GM12878 (cell line): ENCODE results near the gene PPT1. TPM values are rescaled to one million over a fixed set of nuclear protein-coding genes. Genes with fewer than 3 reads are reported as not detected.

Experiments used
- ATAC-seq: fragments of 200-7000 bp; cut with Tn5 transposase; 3 replicates; pipeline ENCODE4 v1.9.1; 2020; ENCODE audit warnings: mild to moderate bottlenecking, moderate library complexity
- BruUV-seq: library from RNA; stranded (reverse); fragments of 400-500 nt; replicated peaks from 2 replicates; lab custom pipeline; 2021; lab: Mats Ljungman, UMichigan
- CTCF ChIA-PET: fragments of 300-600 bp; sonication (Branson Sonifier 250); formaldehyde crosslinking; extraction: SDS; loops from one replicate; lab custom pipeline; 2021; ENCODE audit warnings: inconsistent platforms; lab: Yijun Ruan, JAX
- POLR2A ChIA-PET: fragments of 350-600 bp; formaldehyde crosslinking; extraction: SDS; loops from one replicate; lab custom pipeline; 2021; ENCODE audit warnings: inconsistent platforms; lab: Charles Lee
- RAD21 ChIA-PET: fragments of 300-600 bp; sonication (Branson Sonifier 250); formaldehyde crosslinking; loops from one replicate; lab custom pipeline; 2023; ENCODE audit warnings: antibody characterized with exemption; ENCODE audit not compliant: unreplicated experiment; lab: Charles Lee
- SMC1A ChIA-PET: fragments of 300-600 bp; sonication (Branson Sonifier 250); formaldehyde crosslinking; loops from one replicate; lab custom pipeline; 2023; ENCODE audit not compliant: unreplicated experiment, uncharacterized antibody; lab: Charles Lee
- DNase-seq: peaks from one replicate; pipeline ENCODE4 v3.0.0-alpha.2; 2011; ENCODE audit warnings: low read depth, low spot score
- FAIRE-seq: peaks from 3 replicates; lab custom pipeline; 2011; peaks lifted over from hg19 to GRCh38; lab: Jason Lieb, UNC
- H2AFZ ChIP-seq: 2 replicates; pipeline ENCODE4 v1.6.0; 2011; ENCODE audit warnings: low read depth, low read length, control low read depth; ENCODE audit not compliant: control insufficient read depth
- H3K27ac ChIP-seq: 2 replicates; pipeline ENCODE4 v1.5.1; 2011; ENCODE audit warnings: control low read depth; ENCODE audit not compliant: control insufficient read depth, insufficient read depth
- H3K27me3 ChIP-seq, 2 experiments: replicated peaks in 1 of 2; 2 replicates each; pipeline versions ENCODE4 v1.6.0 to v1.6.1; 2011; ENCODE audit warnings: low read length in 1 of 2; ENCODE audit not compliant: control insufficient read depth in 2 of 2, insufficient read depth in 2 of 2
- H3K36me3 ChIP-seq, 2 experiments: 2 replicates each; pipeline ENCODE4 v1.5.1; 2011; ENCODE audit warnings: low read length in 1 of 2; ENCODE audit not compliant: control insufficient read depth in 2 of 2, insufficient read depth in 2 of 2
- H3K4me1 ChIP-seq: 2 replicates; pipeline ENCODE4 v1.6.1; 2011; ENCODE audit warnings: mild to moderate bottlenecking, low read length, moderate library complexity, mixed read lengths; ENCODE audit not compliant: control insufficient read depth, insufficient read depth
- H3K4me2 ChIP-seq: 2 replicates; pipeline ENCODE4 v1.6.0; 2011; ENCODE audit warnings: control low read depth; ENCODE audit not compliant: control insufficient read depth, insufficient read depth
- H3K4me3 ChIP-seq: fragments of 200-600 bp; sonication (generic); 2 replicates; pipeline ENCODE4 v1.5.1; 2016
- H3K79me2 ChIP-seq: 2 replicates; pipeline ENCODE4 v1.6.0; 2011; ENCODE audit warnings: low read length; ENCODE audit not compliant: control insufficient read depth, insufficient read depth
- H3K9ac ChIP-seq: 2 replicates; pipeline ENCODE4 v1.8.0; 2011; ENCODE audit warnings: low read length, control low read depth, mixed read lengths; ENCODE audit not compliant: control insufficient read depth, insufficient read depth
- H3K9me3 ChIP-seq: replicated peaks from 3 replicates; pipeline ENCODE4 v1.5.1; 2011; ENCODE audit warnings: mild to moderate bottlenecking, low read length; ENCODE audit not compliant: control insufficient read depth, insufficient read depth
- H4K20me1 ChIP-seq: 2 replicates; pipeline ENCODE4 v1.6.0; 2011; ENCODE audit not compliant: control insufficient read depth, insufficient read depth
- ASH2L ChIP-seq: fragments of 300-600, 200-600 bp; sonication (generic); IDR thresholded peaks from 2 replicates; pipeline ENCODE4 v1.6.1; 2017; ENCODE audit warnings: low read depth, mild to moderate bottlenecking, borderline replicate concordance
- BHLHE40 ChIP-seq, 2 experiments: fragments of 450-650 bp in 1 of 2; IDR thresholded peaks; 2 replicates each; pipeline ENCODE4 v1.6.1; 2011 to 2017; ENCODE audit warnings: low read depth in 2 of 2, borderline replicate concordance in 1 of 2, improper control_type of control experiment in 1 of 2, low read length in 1 of 2, mild to moderate bottlenecking in 1 of 2
- CBX5 ChIP-seq: sonication (generic); IDR thresholded peaks from 2 replicates; pipeline ENCODE4 v1.6.1; 2016; ENCODE audit warnings: low read depth, moderate library complexity, mild to moderate bottlenecking, inconsistent platforms
- EED ChIP-seq: sonication (generic); IDR thresholded peaks from 2 replicates; pipeline ENCODE4 v1.6.1; 2016; ENCODE audit warnings: antibody characterized with exemption, low read depth
- KDM1A ChIP-seq: fragments of 200-600 bp; sonication (generic); IDR thresholded peaks from 2 replicates; pipeline ENCODE4 v1.6.1; 2016; ENCODE audit warnings: borderline replicate concordance
- NBN ChIP-seq: fragments of 450-650 bp; IDR thresholded peaks from 2 replicates; pipeline ENCODE4 v1.6.1; 2016
- POLR2A ChIP-seq: IDR thresholded peaks from 2 replicates; pipeline ENCODE4 v1.6.1; 2011; ENCODE audit warnings: low read depth, mild to moderate bottlenecking, low read length
- POLR2AphosphoS2 ChIP-seq: IDR thresholded peaks from 2 replicates; pipeline ENCODE4 v1.6.1; 2011; ENCODE audit warnings: low read depth, mild to moderate bottlenecking, low read length, improper control_type of control experiment, moderate library complexity
- RBBP5 ChIP-seq: fragments of 200-600 bp; sonication (generic); conservative IDR thresholded peaks from 2 replicates; pipeline ENCODE4 v1.6.1; 2016
- SIX5 ChIP-seq: IDR thresholded peaks from 2 replicates; pipeline ENCODE4 v1.6.1; 2011; ENCODE audit warnings: mild to moderate bottlenecking, low read depth, low read length, moderate library complexity; ENCODE audit not compliant: severe bottlenecking
- SMAD1 ChIP-seq: fragments of 450-650 bp; IDR thresholded peaks from 2 replicates; pipeline ENCODE4 v1.6.1; 2018; ENCODE audit warnings: mild to moderate bottlenecking, low read depth; ENCODE audit not compliant: partially characterized antibody
- SMC3 ChIP-seq: IDR thresholded peaks from 2 replicates; pipeline ENCODE4 v1.6.1; 2011; ENCODE audit warnings: low read length, improper control_type of control experiment, borderline replicate concordance
- SPI1 ChIP-seq: IDR thresholded peaks from 2 replicates; pipeline ENCODE4 v1.6.1; 2011; ENCODE audit warnings: low read depth, mild to moderate bottlenecking, low read length, moderate library complexity, borderline replicate concordance; ENCODE audit not compliant: insufficient read depth
- YY1 ChIP-seq: IDR thresholded peaks from 2 replicates; pipeline ENCODE4 v1.6.1; 2011; ENCODE audit warnings: low read depth, mild to moderate bottlenecking, low read length
- ZBED1 ChIP-seq: IDR thresholded peaks from 2 replicates; pipeline ENCODE4 v1.6.1; 2016; ENCODE audit warnings: borderline replicate concordance
- ZNF24 ChIP-seq: fragments of 450-650 bp; IDR thresholded peaks from 2 replicates; pipeline ENCODE4 v1.6.1; 2017; ENCODE audit warnings: antibody characterized with exemption, mild to moderate bottlenecking
- WGBS: methylation state at CpG from one replicate; pipeline ENCODE4 v1.1.6; 2016; ENCODE audit warnings: low lambda C conversion rate; ENCODE audit not compliant: insufficient replicate concordance, insufficient coverage; ENCODE audit errors: missing lambda C conversion rate; 5-methylcytosine and 5-hydroxymethylcytosine counted together
- in situ Hi-C: fragments of 300-500 bp; cut with MboI; formaldehyde crosslinking; loops from 9 replicates; pipeline ENCODE4 v1.14.3; 2018; ENCODE audit warnings: mixed read lengths
- intact Hi-C: fragments of 100-400 bp; cut with micrococcal nuclease; formaldehyde crosslinking; loops from one replicate; pipeline ENCODE4 v1.14.2; 2022; ENCODE audit not compliant: unreplicated experiment
- polyA plus RNA-seq, 11 experiments: library from polyadenylated mRNA; depleted of rRNA in 4 of 11; unstranded in 6 of 11; stranded (reverse) in 5 of 11; fragments of >200 nt; fragmentation: Nextera tagmentation in 4 of 11; fragmentation: Illumina TruSeq in 1 of 11; extraction: Ambion mirVana in 4 of 11; extraction: Trizol in 1 of 11; gene quantifications; 1 replicate in 1 of 11; 2 replicates in 10 of 11; pipeline versions ENCODE4 v1.2.1 to v1.2.3, GENCODE V29; 2011 to 2016; ENCODE audit warnings: inconsistent platforms in 2 of 11, missing spikeins in 2 of 11, low read depth in 1 of 11
- total RNA-seq, 4 experiments: library from RNA; depleted of rRNA in 3 of 4; stranded (reverse); fragments of >200 nt in 3 of 4; fragmentation: Illumina TruSeq in 1 of 4; extraction: Trizol in 1 of 4; gene quantifications; 2 replicates each; pipeline versions ENCODE4 v1.2.1 to v1.2.3, GENCODE V29; 2013 to 2021
- TF ChIP-seq, protein P1 (sequence below): fragments of 450-650 bp; conservative IDR thresholded peaks from 2 replicates; pipeline ENCODE4 v1.6.1; 2017; ENCODE audit warnings: mild to moderate bottlenecking, moderate library complexity
- TF ChIP-seq, protein P2 (sequence below), 3 experiments: IDR thresholded peaks in 2 of 3; conservative IDR thresholded peaks in 1 of 3; 2 replicates each; pipeline ENCODE4 v1.5.1; 2011; ENCODE audit warnings: low read depth in 3 of 3, low read length in 3 of 3, mild to moderate bottlenecking in 3 of 3, control low read depth in 2 of 3, moderate library complexity in 2 of 3, inconsistent platforms in 1 of 3, mixed read lengths in 1 of 3; ENCODE audit not compliant: control insufficient read depth in 2 of 3, insufficient read depth in 1 of 3; ENCODE audit errors: extremely low read depth in 1 of 3

The PPT1 gene
- total and polyA plus RNA-seq, 10 of the 15 experiments (the other 5 are each of a cell fraction or from before 2014, with no cell fraction given), result 50.4 to 147 (median 103) TPM

DNA sequence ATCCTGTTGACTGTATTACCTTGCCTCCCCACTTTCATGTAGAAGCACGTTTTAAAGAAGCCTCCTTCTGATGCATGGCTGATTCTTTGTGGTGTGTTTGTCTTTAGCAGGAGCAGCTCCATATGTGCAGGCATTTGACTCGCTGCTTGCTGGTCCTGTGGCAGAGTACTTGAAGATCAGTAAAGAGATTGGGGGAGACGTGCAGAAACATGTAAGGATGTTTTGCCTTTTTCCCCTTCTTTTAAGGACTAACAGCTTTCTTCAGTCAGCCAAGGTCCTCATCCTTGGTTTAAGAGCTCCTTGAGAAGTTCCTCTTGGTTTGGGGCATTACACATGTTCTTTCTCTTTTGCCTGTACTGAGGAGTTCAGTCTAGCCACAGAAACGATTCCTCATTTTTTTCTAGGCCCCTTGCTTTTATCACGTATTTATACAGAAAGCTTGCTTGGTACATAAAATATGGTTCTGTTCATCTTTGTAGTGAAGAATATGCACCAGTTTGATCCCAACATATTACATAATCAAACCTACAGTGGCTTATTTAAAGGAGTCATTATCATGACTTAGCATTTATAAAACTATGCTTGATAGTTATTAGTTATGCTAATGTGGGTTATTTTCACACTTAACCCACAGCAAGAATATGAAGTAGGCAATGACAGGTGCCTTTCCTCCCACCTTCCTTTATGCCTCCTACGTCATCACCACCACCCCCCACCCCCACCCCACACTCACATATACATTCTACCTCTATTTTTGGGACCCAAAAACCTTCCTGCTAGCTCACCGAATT, 36.9 kb downstream of the PPT1 start (continued):
- 0 out of 2 replicates have a peak, but pooled peaks have one; percentile 44 for TF ChIP-seq NBN
- TF ChIP-seq CBX5, result no peak

DNA sequence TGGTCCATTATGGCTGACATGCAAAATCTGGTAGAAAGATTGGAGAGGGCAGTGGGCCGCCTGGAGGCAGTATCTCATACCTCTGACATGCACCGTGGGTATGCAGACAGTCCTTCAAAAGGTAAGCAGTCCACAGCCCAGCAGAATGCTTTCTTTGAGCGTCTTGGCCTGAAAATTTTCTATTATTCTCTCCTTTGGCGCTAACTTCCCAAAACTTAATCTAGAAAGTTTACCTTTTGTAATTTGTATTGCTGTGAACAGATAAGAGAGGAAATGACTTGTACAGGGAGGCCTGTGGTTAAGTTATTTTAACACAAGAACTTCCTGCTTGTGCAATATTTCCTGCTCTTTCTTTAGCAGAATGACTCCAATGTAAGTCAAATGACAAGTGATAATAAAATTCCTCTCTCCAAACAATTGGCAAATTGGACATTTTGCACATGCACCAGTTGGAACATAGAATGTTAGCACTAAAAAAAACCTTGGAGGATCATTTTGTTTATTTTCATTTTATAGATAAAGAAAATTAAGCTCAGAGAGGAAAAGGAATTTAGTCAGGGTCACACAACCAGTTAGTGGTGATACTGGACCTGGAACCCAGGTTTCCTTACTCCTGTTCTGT, 37.6 kb downstream of the PPT1 start:
- peak overlapping the region; percentile 25; the same call in 1 of the 2 replicates for H3K4me3 ChIP-seq
- POLR2A ChIA-PET, result interaction anchor here (0.5 to 2.7 kb wide), 8 partner anchors 9 to 1144 kb away, joined by 3 to 15 read pairs (median 4); partner anchors contain the start of gene CAP1
- in situ Hi-C loops (no loop called here), intact Hi-C loops (no loop called here)
- FAIRE-seq (no peak), ATAC-seq (peak; percentile 82), DNase-seq (no peak)
- H3K4me2 ChIP-seq, result peak overlapping the region; percentile 72
- H3K36me3 ChIP-seq, result peaks cover 14 to 18% of the 10 kb centered on the region in 2 experiments
- H3K9ac ChIP-seq, result 0 out of 2 replicates have a peak overlapping the region, but pooled peaks have one; percentile 9
- peaks cover 60% of the 10 kb centered on the region for H3K79me2 ChIP-seq
- no TSS peak for BruUV-seq
- no peaks in the 10 kb centered on the region for H3K27me3 ChIP-seq
- peaks cover 47% of the 10 kb centered on the region for H3K4me1 ChIP-seq
- CTCF ChIA-PET, result interaction anchor here (1.0 to 7.2 kb wide), 10 partner anchors 9 to 326 kb away, joined by 3 to 41 read pairs (median 9); partner anchors contain the start of gene CAP1
- H2AFZ ChIP-seq, result no peak overlapping the region
- SMC1A ChIA-PET, result interaction anchor here (0.9 to 3.8 kb wide), 9 partner anchors 9 to 333 kb away, joined by 3 to 25 read pairs (median 5); partner anchors contain the start of gene CAP1
- H4K20me1 ChIP-seq, result no peaks in the 10 kb centered on the region; the same call in 1 of the 2 replicates
- 0% methylated on average over 4 of the region's 4 CpGs for WGBS
- RAD21 ChIA-PET, result interaction anchor here (0.6 to 2.8 kb wide), 6 partner anchors 9 to 139 kb away, joined by 4 to 20 read pairs (median 6); partner anchors contain the start of gene CAP1
- no peaks in the 10 kb centered on the region for H3K9me3 ChIP-seq
- H3K27ac ChIP-seq, result peak overlapping the region; percentile 84
- TF ChIP-seq RBBP5, result no peak
- TF ChIP-seq KDM1A, result no peak
- 0 out of 2 replicates have a peak, but pooled peaks have one; percentile 6 for TF ChIP-seq ZNF24
- no peak for TF ChIP-seq BHLHE40 (IDR thresholded peaks at IDR 0.05; ENCODE audit: borderline replicate concordance in 1 of 2, low read depth in 2 of 2, low read length in 1 of 2)
- no peak for TF ChIP-seq SMAD1
- TF ChIP-seq POLR2A, result no peak
- TF ChIP-seq SIX5, result no peak
- TF ChIP-seq ZBED1, result no peak
- TF ChIP-seq, protein P1, sequence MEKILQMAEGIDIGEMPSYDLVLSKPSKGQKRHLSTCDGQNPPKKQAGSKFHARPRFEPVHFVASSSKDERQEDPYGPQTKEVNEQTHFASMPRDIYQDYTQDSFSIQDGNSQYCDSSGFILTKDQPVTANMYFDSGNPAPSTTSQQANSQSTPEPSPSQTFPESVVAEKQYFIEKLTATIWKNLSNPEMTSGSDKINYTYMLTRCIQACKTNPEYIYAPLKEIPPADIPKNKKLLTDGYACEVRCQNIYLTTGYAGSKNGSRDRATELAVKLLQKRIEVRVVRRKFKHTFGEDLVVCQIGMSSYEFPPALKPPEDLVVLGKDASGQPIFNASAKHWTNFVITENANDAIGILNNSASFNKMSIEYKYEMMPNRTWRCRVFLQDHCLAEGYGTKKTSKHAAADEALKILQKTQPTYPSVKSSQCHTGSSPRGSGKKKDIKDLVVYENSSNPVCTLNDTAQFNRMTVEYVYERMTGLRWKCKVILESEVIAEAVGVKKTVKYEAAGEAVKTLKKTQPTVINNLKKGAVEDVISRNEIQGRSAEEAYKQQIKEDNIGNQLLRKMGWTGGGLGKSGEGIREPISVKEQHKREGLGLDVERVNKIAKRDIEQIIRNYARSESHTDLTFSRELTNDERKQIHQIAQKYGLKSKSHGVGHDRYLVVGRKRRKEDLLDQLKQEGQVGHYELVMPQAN, result no peak
- no peak for TF ChIP-seq ASH2L
- TF ChIP-seq EED, result no peak; the same call in 1 of the 2 replicates
- peak; percentile 37; the same call in 1 of the 2 replicates for TF ChIP-seq SPI1
- TF ChIP-seq, protein P2, sequence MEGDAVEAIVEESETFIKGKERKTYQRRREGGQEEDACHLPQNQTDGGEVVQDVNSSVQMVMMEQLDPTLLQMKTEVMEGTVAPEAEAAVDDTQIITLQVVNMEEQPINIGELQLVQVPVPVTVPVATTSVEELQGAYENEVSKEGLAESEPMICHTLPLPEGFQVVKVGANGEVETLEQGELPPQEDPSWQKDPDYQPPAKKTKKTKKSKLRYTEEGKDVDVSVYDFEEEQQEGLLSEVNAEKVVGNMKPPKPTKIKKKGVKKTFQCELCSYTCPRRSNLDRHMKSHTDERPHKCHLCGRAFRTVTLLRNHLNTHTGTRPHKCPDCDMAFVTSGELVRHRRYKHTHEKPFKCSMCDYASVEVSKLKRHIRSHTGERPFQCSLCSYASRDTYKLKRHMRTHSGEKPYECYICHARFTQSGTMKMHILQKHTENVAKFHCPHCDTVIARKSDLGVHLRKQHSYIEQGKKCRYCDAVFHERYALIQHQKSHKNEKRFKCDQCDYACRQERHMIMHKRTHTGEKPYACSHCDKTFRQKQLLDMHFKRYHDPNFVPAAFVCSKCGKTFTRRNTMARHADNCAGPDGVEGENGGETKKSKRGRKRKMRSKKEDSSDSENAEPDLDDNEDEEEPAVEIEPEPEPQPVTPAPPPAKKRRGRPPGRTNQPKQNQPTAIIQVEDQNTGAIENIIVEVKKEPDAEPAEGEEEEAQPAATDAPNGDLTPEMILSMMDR (IDR thresholded peaks at IDR 0.05 in 2 of 3, conservative IDR thresholded peaks at IDR 0.05 in 1 of 3; ENCODE audit: control insufficient read depth in 2 of 3, extremely low read depth in 1 of 3, insufficient read depth in 1 of 3, low read depth in 3 of 3, low read length in 3 of 3), result peak; percentile 10 to 15 (median 11); a peak in 2 of 6 replicates
- TF ChIP-seq YY1, result peak; percentile 80
- TF ChIP-seq POLR2AphosphoS2, result no peak
- TF ChIP-seq SMC3, result no peak
